ENCODE results near the gene CDKAL1. TPM values are rescaled to one million over a fixed set of nuclear protein-coding genes. Genes with fewer than 3 reads are reported as not detected.

Gene CDKAL1
- total and polyA plus RNA-seq, 11 donors = 3.2 to 14.3 (median 9.3) TPM

GRCh38 chr6:21257125-21257524 is 722.9 kb downstream of the CDKAL1 start:
- H3K4me3 ChIP-seq = no peak overlapping the region
- intact Hi-C loops (cut with DNase I) = no loop called here
- DNase-seq (no peak), ATAC-seq (no peak)
- H3K36me3 ChIP-seq = no peaks in the 10 kb centered on the region
- 47 to 74% (median 57%) methylated on average over 2 of the region's 2 CpGs for WGBS, 4 donors
- H3K27ac ChIP-seq = no peak overlapping the region
- H3K27me3 ChIP-seq = no peaks in the 10 kb centered on the region
- H3K4me1 ChIP-seq = no peaks in the 10 kb centered on the region
- H3K9me3 ChIP-seq = peaks cover 0 to 8% (median 0%) of the 10 kb centered on the region in 12 donors
- TF ChIP-seq CTCF (IDR thresholded peaks at IDR 0.05) (no peak), POLR2A (IDR thresholded peaks at IDR 0.05) (no peak)

DNA sequence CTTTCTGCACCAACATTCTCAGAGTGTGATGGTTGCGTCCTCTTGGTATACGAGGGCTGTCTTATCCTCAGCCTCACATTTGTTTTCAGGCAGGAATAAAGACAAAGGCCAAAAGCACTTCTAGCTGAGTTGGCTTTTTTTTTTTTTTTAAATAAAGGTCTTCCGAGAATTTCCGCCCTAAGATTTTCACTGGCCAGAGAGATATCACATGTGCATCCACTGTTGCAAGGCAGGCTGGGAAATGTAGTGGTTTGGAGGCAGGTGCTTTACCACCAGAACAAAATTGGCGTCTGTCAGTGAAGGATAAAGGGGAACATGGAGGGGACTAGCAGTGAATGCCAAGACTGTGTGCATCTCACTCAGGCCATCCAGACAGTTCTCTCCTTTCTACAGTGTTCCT is 724.4 kb downstream of the CDKAL1 start:
- DNase-seq (no peak), ATAC-seq (no peak)
- H3K27me3 ChIP-seq = no peaks in the 10 kb centered on the region
- H3K27ac ChIP-seq = no peak overlapping the region
- 90 to 94% (median 91%) methylated on average over 5 of the region's 5 CpGs for whole genome bisulfite sequencing, 4 donors
- H3K36me3 ChIP-seq = no peaks in the 10 kb centered on the region
- no peak overlapping the region for H3K4me3 ChIP-seq
- no peaks in the 10 kb centered on the region for H3K9me3 ChIP-seq
- intact Hi-C loops (cut with DNase I) = no loop called here
- TF ChIP-seq CTCF (IDR thresholded peaks at IDR 0.05) (no peak), POLR2A (IDR thresholded peaks at IDR 0.05) (no peak)
- no peaks in the 10 kb centered on the region for H3K4me1 ChIP-seq

- no peaks in the 10 kb centered on the region for H3K4me1 ChIP-seq
- no peak for TF ChIP-seq CTCF (IDR thresholded peaks at IDR 0.05)
- no peak for TF ChIP-seq POLR2A (IDR thresholded peaks at IDR 0.05)
- no peak overlapping the region for H3K4me3 ChIP-seq
- no peaks in the 10 kb centered on the region for H3K36me3 ChIP-seq
- WGBS, 4 donors = 70 to 80% (median 73%) methylated on average over 2 of the region's 2 CpGs
- no peaks in the 10 kb centered on the region for H3K27me3 ChIP-seq
- H3K27ac ChIP-seq = no peak overlapping the region
- intact Hi-C loops (cut with DNase I) = no loop called here
- H3K9me3 ChIP-seq = no peaks in the 10 kb centered on the region
- ATAC-seq (no peak), DNase-seq (no peak)
Measured at GRCh38 chr6:21259660-21260059, 725.4 kb downstream of the CDKAL1 start.

- TF ChIP-seq POLR2A (IDR thresholded peaks at IDR 0.05) (no peak), CTCF (IDR thresholded peaks at IDR 0.05) (no peak)
- no peaks in the 10 kb centered on the region for H3K27me3 ChIP-seq
- no peak overlapping the region for H3K4me3 ChIP-seq
- no peak overlapping the region for H3K27ac ChIP-seq
- intact Hi-C loops (cut with DNase I) = no loop called here
- 84 to 87% (median 86%) methylated on average over 5 of the region's 5 CpGs for WGBS, 4 donors
- no peaks in the 10 kb centered on the region for H3K36me3 ChIP-seq
- no peaks in the 10 kb centered on the region for H3K9me3 ChIP-seq
- no peak for DNase-seq
- H3K4me1 ChIP-seq = no peaks in the 10 kb centered on the region
- no peak for ATAC-seq
Measured at GRCh38 chr6:21262504-21262903, 728.2 kb downstream of the CDKAL1 start.
